HepG2 (cell line): ENCODE measurements around the gene NEURL1B. TPM values are rescaled to one million over a fixed set of nuclear protein-coding genes. Genes with fewer than 3 reads are reported as not detected.

ENCODE experiments used
- ARHGAP35 ChIP-seq: sonication (generic); formaldehyde crosslinking; IDR thresholded peaks from 2 replicates; pipeline ENCODE4 v1.9.0; 2022; ENCODE audit warnings: mild to moderate bottlenecking, inconsistent platforms, moderate library complexity, missing genetic modification reagents, borderline replicate concordance
- ARID2 ChIP-seq: sonication (generic); formaldehyde crosslinking; IDR thresholded peaks from 2 replicates; pipeline ENCODE4 v1.8.1; 2022; ENCODE audit warnings: mild to moderate bottlenecking, missing genetic modification reagents, borderline replicate concordance
- ATRX ChIP-seq: sonication (generic); formaldehyde crosslinking; IDR thresholded peaks from 2 replicates; pipeline ENCODE4 v1.4.0; 2020; ENCODE audit warnings: missing genetic modification reagents, borderline replicate concordance
- BRD4 ChIP-seq: sonication (generic); formaldehyde crosslinking; IDR thresholded peaks from 2 replicates; pipeline ENCODE4 v1.4.0; 2020; ENCODE audit warnings: missing genetic modification reagents
- CC2D1A ChIP-seq: sonication (generic); formaldehyde crosslinking; IDR thresholded peaks from 2 replicates; pipeline ENCODE4 v1.8.1; 2023; ENCODE audit warnings: mild to moderate bottlenecking, missing genetic modification reagents
- ELF4 ChIP-seq: sonication (generic); formaldehyde crosslinking; IDR thresholded peaks from 2 replicates; pipeline ENCODE4 v1.5.0; 2020; ENCODE audit warnings: missing genetic modification reagents, mild to moderate bottlenecking, moderate library complexity, borderline replicate concordance
- PITX1 ChIP-seq: sonication (generic); formaldehyde crosslinking; IDR thresholded peaks from 2 replicates; pipeline ENCODE4 v1.5.1; 2020; ENCODE audit warnings: mild to moderate bottlenecking, missing genetic modification reagents
- REL ChIP-seq: sonication (generic); formaldehyde crosslinking; conservative IDR thresholded peaks from 2 replicates; pipeline ENCODE4 v1.8.0; 2022; ENCODE audit warnings: mild to moderate bottlenecking, missing genetic modification reagents, moderate library complexity
- RELA ChIP-seq: sonication (generic); formaldehyde crosslinking; IDR thresholded peaks from 2 replicates; pipeline ENCODE4 v1.4.0; 2020; ENCODE audit warnings: missing genetic modification reagents
- RFX1 ChIP-seq: fragments of 450-650 bp; IDR thresholded peaks from 2 replicates; pipeline ENCODE4 v1.6.1; 2017
- THAP11 ChIP-seq: IDR thresholded peaks from 2 replicates; pipeline ENCODE4 v1.6.1; 2016; ENCODE audit warnings: missing biosample characterization, missing genetic modification reagents
- ZFY ChIP-seq: sonication (generic); formaldehyde crosslinking; IDR thresholded peaks from 2 replicates; pipeline ENCODE4 v1.4.0; 2020; ENCODE audit warnings: missing genetic modification reagents
- ZNF224 ChIP-seq: sonication (generic); formaldehyde crosslinking; IDR thresholded peaks from 2 replicates; pipeline ENCODE4 v1.5.0; 2020; ENCODE audit warnings: mild to moderate bottlenecking, missing genetic modification reagents
- ZNF282 ChIP-seq: fragments of 450-650 bp; IDR thresholded peaks from 2 replicates; pipeline ENCODE4 v1.6.1; 2018; ENCODE audit not compliant: partially characterized antibody
- ZNF333 ChIP-seq: sonication (generic); formaldehyde crosslinking; IDR thresholded peaks from 2 replicates; pipeline ENCODE4 v1.4.0; 2020; ENCODE audit warnings: mild to moderate bottlenecking, missing genetic modification reagents, borderline replicate concordance
- ZNF367 ChIP-seq: sonication (generic); formaldehyde crosslinking; IDR thresholded peaks from 2 replicates; pipeline ENCODE4 v1.4.0; 2020; ENCODE audit warnings: missing genetic modification reagents, borderline replicate concordance
- ZNF562 ChIP-seq: sonication (generic); formaldehyde crosslinking; IDR thresholded peaks from 2 replicates; pipeline ENCODE4 v1.8.0; 2022; ENCODE audit warnings: missing genetic modification reagents, borderline replicate concordance
- polyA plus RNA-seq, 8 experiments: library from polyadenylated mRNA; depleted of rRNA in 3 of 8; stranded (reverse) in 7 of 8; unstranded in 1 of 8; fragments of >200 nt; fragmentation: Illumina TruSeq in 4 of 8; extraction: Trizol in 4 of 8; gene quantifications; 2 replicates each; pipeline versions ENCODE4 v1.2.1 to v1.2.3, GENCODE V29; 2011 to 2016; ENCODE audit warnings: low read depth in 4 of 8, missing spikeins in 1 of 8, mixed read lengths in 1 of 8; ENCODE audit not compliant: insufficient read depth in 1 of 8
- total RNA-seq, 5 experiments: library from RNA; depleted of rRNA; stranded (reverse); fragments of >200 nt; fragmentation: Illumina TruSeq; extraction: Trizol; gene quantifications; 2 replicates each; pipeline ENCODE4 v1.2.3, GENCODE V29; 2016; ENCODE audit warnings: low read depth in 1 of 5
- TF ChIP-seq, protein P1 (sequence below): IDR thresholded peaks from 2 replicates; pipeline ENCODE4 v1.6.1; 2016; ENCODE audit warnings: low read depth
- TF ChIP-seq, protein P2 (sequence below): sonication (generic); formaldehyde crosslinking; IDR thresholded peaks from 2 replicates; pipeline ENCODE4 v1.4.0; 2020; ENCODE audit warnings: missing genetic modification reagents
- TF ChIP-seq, protein P3 (sequence below): sonication (generic); formaldehyde crosslinking; IDR thresholded peaks from 2 replicates; pipeline ENCODE4 v1.4.0; 2020; ENCODE audit warnings: missing genetic modification reagents

Gene NEURL1B
- total and polyA plus RNA-seq, 2 of the 13 experiments (the other 11 are each of a cell fraction or from before 2014, with no cell fraction given): 0.09 to 0.13 TPM

DNA sequence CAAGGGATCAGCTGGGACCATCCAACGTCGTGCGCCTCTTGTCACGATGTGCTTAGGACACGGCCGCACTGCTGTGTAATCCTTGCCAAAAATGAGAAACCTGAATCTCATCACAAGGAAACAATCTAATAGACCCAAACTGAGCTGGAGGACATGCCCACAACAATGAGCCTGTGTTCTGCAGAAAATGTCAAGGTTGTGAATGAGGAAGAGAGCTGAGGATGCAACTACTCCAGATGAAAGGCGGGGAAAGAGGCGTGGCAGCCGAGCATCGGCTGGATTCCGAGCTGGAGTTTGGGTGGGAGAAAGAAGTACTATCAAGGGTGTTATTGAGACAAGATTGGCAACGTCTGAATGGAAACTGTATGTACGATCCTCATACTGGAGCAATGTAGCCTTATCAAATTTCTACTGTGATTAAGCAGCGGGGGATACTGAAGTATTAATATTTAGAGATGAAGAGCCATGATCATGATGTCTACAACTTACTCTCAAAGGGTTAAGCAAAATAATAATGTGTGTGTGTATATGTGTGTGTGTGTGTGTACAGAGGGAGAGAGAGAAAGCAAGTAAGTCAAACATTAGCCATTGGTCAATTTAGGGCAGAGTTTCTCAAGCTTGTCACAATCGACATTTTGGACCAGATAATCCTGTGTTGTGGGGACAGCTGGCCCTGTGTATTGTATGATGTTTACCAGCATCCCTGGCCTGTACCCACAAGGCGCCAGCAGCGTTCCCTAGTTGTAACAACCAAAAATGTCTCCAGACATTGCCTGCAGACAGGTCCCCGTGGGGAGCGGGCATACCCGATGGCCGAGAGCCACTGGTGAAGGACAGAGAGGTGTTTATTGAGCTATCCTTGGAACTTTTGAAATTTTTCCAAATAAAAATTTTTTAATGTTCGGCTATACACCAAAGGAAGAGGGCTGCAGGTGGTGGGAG is 83.5 kb downstream of the NEURL1B start (continued):
- TF ChIP-seq, protein P1, sequence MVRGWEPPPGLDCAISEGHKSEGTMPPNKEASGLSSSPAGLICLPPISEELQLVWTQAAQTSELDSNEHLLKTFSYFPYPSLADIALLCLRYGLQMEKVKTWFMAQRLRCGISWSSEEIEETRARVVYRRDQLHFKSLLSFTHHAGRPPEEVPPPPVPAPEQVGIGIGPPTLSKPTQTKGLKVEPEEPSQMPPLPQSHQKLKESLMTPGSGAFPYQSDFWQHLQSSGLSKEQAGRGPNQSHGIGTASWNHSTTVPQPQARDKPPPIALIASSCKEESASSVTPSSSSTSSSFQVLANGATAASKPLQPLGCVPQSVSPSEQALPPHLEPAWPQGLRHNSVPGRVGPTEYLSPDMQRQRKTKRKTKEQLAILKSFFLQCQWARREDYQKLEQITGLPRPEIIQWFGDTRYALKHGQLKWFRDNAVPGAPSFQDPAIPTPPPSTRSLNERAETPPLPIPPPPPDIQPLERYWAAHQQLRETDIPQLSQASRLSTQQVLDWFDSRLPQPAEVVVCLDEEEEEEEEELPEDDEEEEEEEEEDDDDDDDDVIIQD (CRISPR knock-in tag): no peak
- no peak for TF ChIP-seq ZNF282
- TF ChIP-seq REL (CRISPR knock-in tag): no peak
- no peak for TF ChIP-seq CC2D1A
- no peak for TF ChIP-seq ELF4
- TF ChIP-seq ARID2: no peak
- TF ChIP-seq ZNF333 (CRISPR knock-in tag): no peak
- TF ChIP-seq, protein P2, sequence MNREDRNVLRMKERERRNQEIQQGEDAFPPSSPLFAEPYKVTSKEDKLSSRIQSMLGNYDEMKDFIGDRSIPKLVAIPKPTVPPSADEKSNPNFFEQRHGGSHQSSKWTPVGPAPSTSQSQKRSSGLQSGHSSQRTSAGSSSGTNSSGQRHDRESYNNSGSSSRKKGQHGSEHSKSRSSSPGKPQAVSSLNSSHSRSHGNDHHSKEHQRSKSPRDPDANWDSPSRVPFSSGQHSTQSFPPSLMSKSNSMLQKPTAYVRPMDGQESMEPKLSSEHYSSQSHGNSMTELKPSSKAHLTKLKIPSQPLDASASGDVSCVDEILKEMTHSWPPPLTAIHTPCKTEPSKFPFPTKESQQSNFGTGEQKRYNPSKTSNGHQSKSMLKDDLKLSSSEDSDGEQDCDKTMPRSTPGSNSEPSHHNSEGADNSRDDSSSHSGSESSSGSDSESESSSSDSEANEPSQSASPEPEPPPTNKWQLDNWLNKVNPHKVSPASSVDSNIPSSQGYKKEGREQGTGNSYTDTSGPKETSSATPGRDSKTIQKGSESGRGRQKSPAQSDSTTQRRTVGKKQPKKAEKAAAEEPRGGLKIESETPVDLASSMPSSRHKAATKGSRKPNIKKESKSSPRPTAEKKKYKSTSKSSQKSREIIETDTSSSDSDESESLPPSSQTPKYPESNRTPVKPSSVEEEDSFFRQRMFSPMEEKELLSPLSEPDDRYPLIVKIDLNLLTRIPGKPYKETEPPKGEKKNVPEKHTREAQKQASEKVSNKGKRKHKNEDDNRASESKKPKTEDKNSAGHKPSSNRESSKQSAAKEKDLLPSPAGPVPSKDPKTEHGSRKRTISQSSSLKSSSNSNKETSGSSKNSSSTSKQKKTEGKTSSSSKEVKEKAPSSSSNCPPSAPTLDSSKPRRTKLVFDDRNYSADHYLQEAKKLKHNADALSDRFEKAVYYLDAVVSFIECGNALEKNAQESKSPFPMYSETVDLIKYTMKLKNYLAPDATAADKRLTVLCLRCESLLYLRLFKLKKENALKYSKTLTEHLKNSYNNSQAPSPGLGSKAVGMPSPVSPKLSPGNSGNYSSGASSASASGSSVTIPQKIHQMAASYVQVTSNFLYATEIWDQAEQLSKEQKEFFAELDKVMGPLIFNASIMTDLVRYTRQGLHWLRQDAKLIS (CRISPR knock-in tag): no peak
- TF ChIP-seq ZFY (CRISPR knock-in tag): peak; percentile 10; the same call in 1 of the 2 replicates
- TF ChIP-seq BRD4: no peak
- TF ChIP-seq ARHGAP35: no peak
- TF ChIP-seq THAP11 (CRISPR knock-in tag): no peak
- TF ChIP-seq RFX1: no peak
- TF ChIP-seq, protein P3, sequence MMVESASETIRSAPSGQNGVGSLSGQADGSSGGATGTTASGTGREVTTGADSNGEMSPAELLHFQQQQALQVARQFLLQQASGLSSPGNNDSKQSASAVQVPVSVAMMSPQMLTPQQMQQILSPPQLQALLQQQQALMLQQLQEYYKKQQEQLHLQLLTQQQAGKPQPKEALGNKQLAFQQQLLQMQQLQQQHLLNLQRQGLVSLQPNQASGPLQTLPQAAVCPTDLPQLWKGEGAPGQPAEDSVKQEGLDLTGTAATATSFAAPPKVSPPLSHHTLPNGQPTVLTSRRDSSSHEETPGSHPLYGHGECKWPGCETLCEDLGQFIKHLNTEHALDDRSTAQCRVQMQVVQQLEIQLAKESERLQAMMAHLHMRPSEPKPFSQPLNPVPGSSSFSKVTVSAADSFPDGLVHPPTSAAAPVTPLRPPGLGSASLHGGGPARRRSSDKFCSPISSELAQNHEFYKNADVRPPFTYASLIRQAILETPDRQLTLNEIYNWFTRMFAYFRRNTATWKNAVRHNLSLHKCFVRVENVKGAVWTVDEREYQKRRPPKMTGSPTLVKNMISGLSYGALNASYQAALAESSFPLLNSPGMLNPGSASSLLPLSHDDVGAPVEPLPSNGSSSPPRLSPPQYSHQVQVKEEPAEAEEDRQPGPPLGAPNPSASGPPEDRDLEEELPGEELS (CRISPR knock-in tag): peak; percentile 61
- no peak for TF ChIP-seq ZNF562
- TF ChIP-seq PITX1 (CRISPR knock-in tag): peak; percentile 78
- no peak for TF ChIP-seq ZNF224 (CRISPR knock-in tag)
- no peak for TF ChIP-seq RELA (CRISPR knock-in tag)
- no peak for TF ChIP-seq ATRX (CRISPR knock-in tag)
- TF ChIP-seq ZNF367 (CRISPR knock-in tag): no peak
